ENCODE data around the gene SHLD1.
"Not testable (repeated sequence)": the region's sequence is repeated elsewhere in the genome, so short reads cannot be mapped to it uniquely, and the experiment has no call there.

The SHLD1 gene

GRCh38 chr20:5767493-5768098 is 17.4 kb downstream of the SHLD1 start:
- H3K9me3 ChIP-seq (replicated peaks in 1 of 11) = no peaks in the 10 kb centered on the region
- H3K4me2 ChIP-seq = peak overlapping the region in 1 of 11 experiments; percentile 4; a peak in 2 of 22 replicates
- H4K20me1 ChIP-seq = peaks cover 0 to 6% (median 0%) of the 10 kb centered on the region in 11 experiments; a peak in 1 of 22 replicates
- H3K9ac ChIP-seq = no peak overlapping the region
- H3K27me3 ChIP-seq = no peaks in the 10 kb centered on the region
- no peak for TF ChIP-seq Cebpa-rat (IDR thresholded peaks at IDR 0.05)
- H3K4me3 ChIP-seq = no peak overlapping the region
- peaks cover 4 to 56% (median 35%) of the 10 kb centered on the region in 11 experiments; a peak in 20 of 22 replicates for H3K36me3 ChIP-seq
- 0 out of 22 replicates have a peak overlapping the region, but pooled peaks of 1 of the 11 experiments have one; percentile 1 for H3K27ac ChIP-seq
- H3K4me1 ChIP-seq = peaks cover 30 to 47% (median 39%) of the 10 kb centered on the region in 10 experiments

DNA sequence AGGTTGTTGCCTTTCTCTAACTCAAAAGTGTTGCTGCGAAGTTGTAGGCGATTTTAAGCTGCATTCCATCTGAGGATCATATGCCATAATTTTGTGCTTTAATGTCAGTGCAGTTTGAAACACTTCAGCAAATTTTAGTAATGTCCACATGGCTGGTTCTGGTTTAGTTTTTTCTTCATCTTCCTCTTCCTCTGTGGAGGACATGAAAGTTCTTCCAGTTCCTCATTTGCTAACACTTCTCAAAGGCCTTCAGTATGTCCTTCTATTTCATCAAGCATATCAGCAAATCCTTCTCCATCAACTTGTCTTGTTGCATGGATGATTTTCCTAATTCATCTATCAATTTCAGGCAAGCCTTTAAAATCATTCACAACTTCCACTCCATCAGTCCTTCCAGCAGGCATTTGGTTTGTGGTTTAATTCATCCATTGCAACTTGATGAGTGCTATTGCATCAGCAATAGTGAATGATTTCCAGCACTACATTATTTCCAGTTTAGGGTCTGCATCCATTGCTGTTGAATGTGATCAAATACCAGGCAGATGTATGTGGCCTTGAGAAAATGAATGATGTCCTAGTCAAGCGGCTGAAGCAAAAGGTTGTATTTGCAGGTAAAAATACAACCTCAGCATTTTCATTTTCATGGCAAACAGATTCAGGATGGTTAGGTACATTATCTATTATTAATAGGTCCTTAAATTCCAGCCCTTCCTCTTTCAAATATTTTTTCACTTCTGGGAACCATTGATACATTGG is 20.2 kb downstream of the SHLD1 start:
- H3K9ac ChIP-seq = peak overlapping the region in 3 of 11 experiments; percentile 2 to 38 (median 7); a peak in 2 of 22 replicates
- peaks cover 28 to 71% (median 56%) of the 10 kb centered on the region in 11 experiments for H3K36me3 ChIP-seq
- H3K4me1 ChIP-seq = peaks cover 28 to 52% (median 44%) of the 10 kb centered on the region in 10 experiments
- TF ChIP-seq Cebpa-rat (IDR thresholded peaks at IDR 0.05) = peak in 2 of 11 experiments; percentile 15 to 49; a peak in 3 of 22 replicates
- H3K9me3 ChIP-seq (replicated peaks in 1 of 11) = no peaks in the 10 kb centered on the region
- H3K4me3 ChIP-seq = no peak overlapping the region
- no peaks in the 10 kb centered on the region for H3K27me3 ChIP-seq
- H3K4me2 ChIP-seq = peak overlapping the region; percentile 44 to 81 (median 68)
- H3K27ac ChIP-seq = peak overlapping the region; percentile 14 to 62 (median 55); a peak in 19 of 22 replicates
- peaks cover 0 to 6% (median 0%) of the 10 kb centered on the region in 11 experiments; a peak in 1 of 22 replicates for H4K20me1 ChIP-seq

- Histone ChIP-seq H3K4me3 (no peak overlapping the region), H4K20me1 (peaks cover 0 to 6% (median 0%) of the 10 kb centered on the region in 11 experiments; a peak in 1 of 22 replicates), H3K9ac (no peak overlapping the region), H3K27me3 (no peaks in the 10 kb centered on the region), H3K4me2 (peak overlapping the region; percentile 44 to 81 (median 68); a peak in 21 of 22 replicates), H3K4me1 (peaks cover 28 to 52% (median 44%) of the 10 kb centered on the region in 10 experiments), H3K36me3 (peaks cover 31 to 71% (median 58%) of the 10 kb centered on the region in 11 experiments), H3K9me3 (replicated peaks in 1 of 11) (no peaks in the 10 kb centered on the region), H3K27ac (peak overlapping the region in 10 of 11 experiments; percentile 9 to 62 (median 54); a peak in 13 of 22 replicates)
- no peak for TF ChIP-seq Cebpa-rat (IDR thresholded peaks at IDR 0.05)
Measured at GRCh38 chr20:5770987-5771318, 20.8 kb downstream of the SHLD1 start.

- Histone ChIP-seq H3K36me3 (peaks cover 46 to 72% (median 59%) of the 10 kb centered on the region in 11 experiments), H3K27ac (no peak overlapping the region), H3K4me2 (peak overlapping the region in 1 of 11 experiments; percentile 21; a peak in 1 of 22 replicates), H3K9me3 (replicated peaks in 1 of 11) (no peaks in the 10 kb centered on the region), H3K27me3 (no peaks in the 10 kb centered on the region), H3K4me3 (no peak overlapping the region), H3K9ac (no peak overlapping the region), H4K20me1 (no peaks in the 10 kb centered on the region), H3K4me1 (peaks cover 28 to 48% (median 38%) of the 10 kb centered on the region in 10 experiments)
- no peak for TF ChIP-seq Cebpa-rat (IDR thresholded peaks at IDR 0.05)
Measured at GRCh38 chr20:5772704-5773103, 22.5 kb downstream of the SHLD1 start.

DNA sequence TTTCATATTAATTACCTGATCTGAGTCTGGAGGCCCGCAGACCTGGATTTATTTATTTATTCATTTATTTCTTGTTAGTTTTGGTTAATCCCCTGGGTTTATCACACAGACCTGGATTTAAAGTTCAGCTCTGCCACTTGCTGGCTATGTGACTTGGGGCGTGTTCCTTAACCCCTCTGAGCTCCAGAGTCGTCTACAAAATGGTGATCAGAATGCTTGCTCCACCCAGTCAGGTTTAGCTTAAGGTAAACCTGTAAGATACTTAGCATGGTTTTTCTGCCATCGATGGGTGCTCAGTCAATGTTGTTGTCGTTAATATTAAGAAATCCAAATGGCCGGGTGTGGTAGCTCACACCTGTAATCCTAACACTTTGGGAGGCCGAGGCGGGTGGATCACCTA is 23.4 kb downstream of the SHLD1 start:
- TF ChIP-seq Cebpa-rat (IDR thresholded peaks at IDR 0.05) = no peak
- Histone ChIP-seq H4K20me1 (no peaks in the 10 kb centered on the region), H3K4me1 (peaks cover 26 to 41% (median 34%) of the 10 kb centered on the region in 10 experiments), H3K27me3 (no peaks in the 10 kb centered on the region), H3K9me3 (replicated peaks in 1 of 11) (no peaks in the 10 kb centered on the region), H3K27ac (no peak overlapping the region), H3K36me3 (peaks cover 44 to 72% (median 60%) of the 10 kb centered on the region in 11 experiments), H3K9ac (no peak overlapping the region), H3K4me3 (no peak overlapping the region), H3K4me2 (no peak overlapping the region)

DNA sequence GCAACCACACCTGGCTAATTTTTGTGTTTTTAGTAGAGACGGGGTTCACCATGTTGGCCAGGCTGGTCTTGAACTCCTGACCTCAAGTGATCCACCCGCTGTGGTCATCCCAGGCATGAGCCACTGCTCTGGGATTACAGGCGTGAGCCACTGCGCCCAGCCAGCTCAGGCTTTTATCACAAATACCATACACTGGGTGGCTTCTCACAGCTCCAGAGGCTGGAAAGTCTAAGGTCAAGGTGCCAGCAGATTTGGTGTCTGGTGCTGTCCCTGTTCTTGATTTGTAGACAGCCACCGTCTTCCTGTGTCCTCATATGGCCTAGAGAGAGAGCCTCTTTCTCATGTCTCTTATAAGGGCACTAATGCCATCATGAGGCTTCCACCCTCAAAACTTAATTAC is 25.9 kb downstream of the SHLD1 start:
- Histone ChIP-seq H3K9me3 (replicated peaks in 1 of 11) (no peaks in the 10 kb centered on the region), H3K27me3 (no peaks in the 10 kb centered on the region), H3K4me2 (no peak overlapping the region), H4K20me1 (no peaks in the 10 kb centered on the region), H3K36me3 (peaks cover 53 to 90% (median 84%) of the 10 kb centered on the region in 11 experiments), H3K27ac (no peak overlapping the region), H3K4me1 (peaks cover 2 to 18% (median 10%) of the 10 kb centered on the region in 10 experiments), H3K9ac (no peak overlapping the region), H3K4me3 (no peak overlapping the region)
- no peak for TF ChIP-seq Cebpa-rat (IDR thresholded peaks at IDR 0.05)

DNA sequence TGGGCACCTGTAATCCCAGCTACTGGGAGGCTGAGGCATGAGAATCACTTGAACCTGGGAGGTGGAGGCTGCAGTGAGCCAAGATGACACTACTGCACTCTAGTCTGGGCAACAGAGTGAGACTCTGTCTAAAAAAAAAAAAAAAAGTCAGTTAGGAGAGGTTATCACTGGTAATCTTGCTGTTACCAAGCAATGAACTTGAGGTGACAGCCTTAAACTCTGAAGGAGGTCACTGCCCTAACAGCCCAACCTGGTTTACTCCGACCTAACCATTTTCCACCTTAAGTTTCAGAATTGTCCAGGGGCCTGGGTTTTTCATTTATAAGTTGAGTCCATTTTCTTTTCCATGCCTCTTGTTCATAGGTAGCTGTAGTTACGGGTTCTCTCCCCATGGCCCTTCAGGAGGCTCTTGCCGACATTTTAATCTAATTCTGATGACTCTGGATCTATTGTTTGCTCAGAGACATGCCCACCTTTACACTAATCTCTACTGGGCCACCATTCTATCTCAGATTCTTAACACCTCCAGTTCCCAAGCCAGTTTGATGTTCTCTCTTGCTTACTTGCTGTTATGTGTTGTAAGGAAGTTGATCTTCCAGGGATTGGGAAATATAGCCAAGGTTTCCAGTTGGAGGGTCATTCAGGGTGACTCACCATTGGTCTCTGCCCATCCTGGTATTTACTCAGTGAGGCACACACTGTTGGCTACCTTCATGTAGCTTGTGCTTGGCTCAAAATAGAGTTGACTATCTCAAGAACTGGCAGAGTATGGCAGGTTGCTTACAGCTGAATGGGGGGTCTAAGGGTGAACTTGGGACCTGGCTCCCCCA is 29.1 kb downstream of the SHLD1 start:
- no peak for TF ChIP-seq Cebpa-rat (IDR thresholded peaks at IDR 0.05)
- Histone ChIP-seq H3K27ac (no peak overlapping the region), H3K4me3 (no peak overlapping the region), H3K9me3 (replicated peaks in 1 of 11) (no peaks in the 10 kb centered on the region), H3K27me3 (no peaks in the 10 kb centered on the region), H3K4me2 (no peak overlapping the region), H3K4me1 (peaks cover 0 to 7% (median 4%) of the 10 kb centered on the region in 10 experiments; a peak in 13 of 20 replicates), H3K9ac (no peak overlapping the region), H3K36me3 (peaks cover 46 to 94% (median 89%) of the 10 kb centered on the region in 11 experiments), H4K20me1 (no peaks in the 10 kb centered on the region)

DNA sequence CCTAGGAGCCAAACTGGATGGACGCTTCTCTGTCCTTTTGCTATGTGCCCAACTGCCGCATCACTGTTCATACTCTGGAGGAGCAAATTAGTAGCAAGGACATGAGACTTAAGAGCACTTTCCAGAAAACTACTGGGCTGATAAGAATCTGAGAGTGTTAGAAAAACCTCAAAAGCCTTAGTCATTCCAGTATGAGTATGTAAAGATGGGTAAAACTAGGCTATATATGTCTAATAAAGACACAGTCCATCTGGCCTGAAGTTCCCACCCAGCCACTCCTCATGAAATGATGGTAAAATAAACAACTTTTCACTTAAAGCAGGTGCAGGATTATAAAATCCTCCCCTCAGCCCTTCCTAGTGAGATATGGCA is 30.6 kb downstream of the SHLD1 start:
- TF ChIP-seq Cebpa-rat (IDR thresholded peaks at IDR 0.05) = no peak
- H3K4me3 ChIP-seq = no peak overlapping the region
- H3K27me3 ChIP-seq = no peaks in the 10 kb centered on the region
- peaks cover 43 to 94% (median 86%) of the 10 kb centered on the region in 11 experiments for H3K36me3 ChIP-seq
- no peaks in the 10 kb centered on the region for H3K4me1 ChIP-seq
- H3K9ac ChIP-seq = no peak overlapping the region
- H3K27ac ChIP-seq = no peak overlapping the region
- H3K9me3 ChIP-seq (replicated peaks in 1 of 11) = no peaks in the 10 kb centered on the region
- no peak overlapping the region for H3K4me2 ChIP-seq
- H4K20me1 ChIP-seq = no peaks in the 10 kb centered on the region

DNA sequence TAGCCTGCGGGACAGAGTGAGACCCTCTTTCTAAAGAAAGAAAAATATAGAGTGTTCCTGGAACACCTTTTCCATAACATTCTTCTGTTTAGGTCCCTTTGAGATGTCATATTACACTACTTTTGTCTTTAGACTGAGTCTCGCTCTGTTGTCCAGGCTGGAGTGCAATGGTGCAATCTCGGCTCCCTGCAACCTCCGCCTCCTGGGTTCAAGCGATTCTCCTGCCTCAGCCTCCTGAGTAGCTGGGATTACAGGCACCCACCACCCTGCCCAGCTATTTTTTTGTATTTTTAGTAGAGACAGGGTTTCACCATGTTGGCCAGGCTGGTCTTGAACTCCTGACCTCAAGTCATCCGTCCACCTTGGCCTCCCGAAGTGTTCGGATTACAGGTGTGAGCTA is 31.2 kb downstream of the SHLD1 start:
- not testable (repeated sequence) for H3K4me2 ChIP-seq; H3K4me1 ChIP-seq; H3K4me3 ChIP-seq; H3K27me3 ChIP-seq; H3K9ac ChIP-seq; H3K27ac ChIP-seq; H3K9me3 ChIP-seq (replicated peaks in 1 of 11); H4K20me1 ChIP-seq
- peaks cover 37 to 94% (median 80%) of the 10 kb centered on the region in 11 experiments for H3K36me3 ChIP-seq
